Measurements from ENCODE around the gene ZNF598. TPM values are rescaled to one million over a fixed set of nuclear protein-coding genes. Genes with fewer than 3 reads are reported as not detected.

Gene ZNF598
- total RNA-seq, 1 experiment from 2014 or later, result 57.4 TPM

- BruUV-seq (replicated peaks), result no TSS peak
Observed at GRCh38 chr16:2044541-2044940, 34.9 kb upstream of the ZNF598 start.

GRCh38 chr16:2043667-2044451, 34.2 kb upstream of the ZNF598 start:
- Histone ChIP-seq H3K9ac (ENCODE audit: low read length) (no peak overlapping the region), H4K20me1 (ENCODE audit: insufficient read depth) (no peaks in the 10 kb centered on the region), H3K9me2 (ENCODE audit: insufficient read depth) (no peaks in the 10 kb centered on the region), H2AFZ (ENCODE audit: low read depth, low read length, poor library complexity, severe bottlenecking) (no peak overlapping the region), H3K36me3 (ENCODE audit: control insufficient read depth in 1 of 2, insufficient read depth in 2 of 2, low read length in 2 of 2) (no peaks in the 10 kb centered on the region), H3K4me3 (replicated peaks in 1 of 2; ENCODE audit: low read depth in 1 of 2, low read length in 2 of 2) (no peak overlapping the region), H3K4me2 (ENCODE audit: low read length) (no peak overlapping the region), H3K79me2 (ENCODE audit: insufficient read depth, low read length) (peaks cover 10% of the 10 kb centered on the region; the same call in 1 of the 2 replicates), H3K4me1 (ENCODE audit: control insufficient read depth in 1 of 2, insufficient read depth in 2 of 2, low read length in 2 of 2) (peaks cover 11 to 59% of the 10 kb centered on the region in 2 experiments; a peak in 3 of 4 replicates), H3K9me3 (ENCODE audit: control insufficient read depth in 1 of 2, insufficient read depth in 1 of 2, low read depth in 1 of 2, low read length in 2 of 2) (no peaks in the 10 kb centered on the region), H3K27ac (ENCODE audit: low read depth, low read length) (no peak overlapping the region), H3K27me3 (ENCODE audit: insufficient read depth, low read length) (no peaks in the 10 kb centered on the region)
- DNase-seq (ENCODE audit: low read depth, low spot score) (no peak), ATAC-seq (no peak)
- intact Hi-C loops (cut with micrococcal nuclease), result no loop called here
- TF ChIP-seq ATF3 (IDR thresholded peaks at IDR 0.05), result no peak
- TF ChIP-seq RAD21 (IDR thresholded peaks at IDR 0.05; ENCODE audit: low read depth), result no peak
- TF ChIP-seq CBX3 (IDR thresholded peaks at IDR 0.05; ENCODE audit: low read depth), result no peak
- TF ChIP-seq SRF (IDR thresholded peaks at IDR 0.05; ENCODE audit: low read depth), result no peak
- no peak for TF ChIP-seq POLR2AphosphoS5 (IDR thresholded peaks at IDR 0.05; ENCODE audit: low read depth, low read length)
- TF ChIP-seq, protein P1, sequence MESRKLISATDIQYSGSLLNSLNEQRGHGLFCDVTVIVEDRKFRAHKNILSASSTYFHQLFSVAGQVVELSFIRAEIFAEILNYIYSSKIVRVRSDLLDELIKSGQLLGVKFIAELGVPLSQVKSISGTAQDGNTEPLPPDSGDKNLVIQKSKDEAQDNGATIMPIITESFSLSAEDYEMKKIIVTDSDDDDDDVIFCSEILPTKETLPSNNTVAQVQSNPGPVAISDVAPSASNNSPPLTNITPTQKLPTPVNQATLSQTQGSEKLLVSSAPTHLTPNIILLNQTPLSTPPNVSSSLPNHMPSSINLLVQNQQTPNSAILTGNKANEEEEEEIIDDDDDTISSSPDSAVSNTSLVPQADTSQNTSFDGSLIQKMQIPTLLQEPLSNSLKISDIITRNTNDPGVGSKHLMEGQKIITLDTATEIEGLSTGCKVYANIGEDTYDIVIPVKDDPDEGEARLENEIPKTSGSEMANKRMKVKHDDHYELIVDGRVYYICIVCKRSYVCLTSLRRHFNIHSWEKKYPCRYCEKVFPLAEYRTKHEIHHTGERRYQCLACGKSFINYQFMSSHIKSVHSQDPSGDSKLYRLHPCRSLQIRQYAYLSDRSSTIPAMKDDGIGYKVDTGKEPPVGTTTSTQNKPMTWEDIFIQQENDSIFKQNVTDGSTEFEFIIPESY (IDR thresholded peaks at IDR 0.05; ENCODE audit: extremely low read depth, insufficient replicate concordance, low read length), result no peak
- no peak for TF ChIP-seq ZFX (IDR thresholded peaks at IDR 0.05)
- POLR2A ChIA-PET, result no interaction called here
- CTCF ChIA-PET, result no interaction called here
- RAD21 ChIA-PET (ENCODE audit: low non-redundant PET in 1 of 2, low total read pairs in 2 of 2, uncharacterized antibody in 2 of 2, unreplicated experiment in 2 of 2), result no interaction called here
- BruUV-seq (replicated peaks), result no TSS peak

More at GRCh38 chr16:2044541-2044940, 34.9 kb upstream of the ZNF598 start:
- DNase-seq (ENCODE audit: low read depth, low spot score), result no peak
- Histone ChIP-seq H3K9me3 (ENCODE audit: control insufficient read depth in 1 of 2, insufficient read depth in 1 of 2, low read depth in 1 of 2, low read length in 2 of 2) (no peaks in the 10 kb centered on the region), H4K20me1 (ENCODE audit: insufficient read depth) (no peaks in the 10 kb centered on the region), H3K4me2 (ENCODE audit: low read length) (no peak overlapping the region), H2AFZ (ENCODE audit: low read depth, low read length, poor library complexity, severe bottlenecking) (no peak overlapping the region), H3K9me2 (ENCODE audit: insufficient read depth) (no peaks in the 10 kb centered on the region), H3K27ac (ENCODE audit: low read depth, low read length) (no peak overlapping the region), H3K79me2 (ENCODE audit: insufficient read depth, low read length) (peaks cover 11% of the 10 kb centered on the region; the same call in 1 of the 2 replicates), H3K9ac (ENCODE audit: low read length) (no peak overlapping the region), H3K36me3 (ENCODE audit: control insufficient read depth in 1 of 2, insufficient read depth in 2 of 2, low read length in 2 of 2) (no peaks in the 10 kb centered on the region), H3K4me1 (ENCODE audit: control insufficient read depth in 1 of 2, insufficient read depth in 2 of 2, low read length in 2 of 2) (peaks cover 11 to 62% of the 10 kb centered on the region in 2 experiments; a peak in 3 of 4 replicates), H3K4me3 (replicated peaks in 1 of 2; ENCODE audit: low read depth in 1 of 2, low read length in 2 of 2) (no peak overlapping the region), H3K27me3 (ENCODE audit: insufficient read depth, low read length) (no peaks in the 10 kb centered on the region)
- intact Hi-C loops (cut with micrococcal nuclease), result no loop called here
- ATAC-seq, result no peak
- RAD21 ChIA-PET (ENCODE audit: low non-redundant PET in 1 of 2, low total read pairs in 2 of 2, uncharacterized antibody in 2 of 2, unreplicated experiment in 2 of 2), result no interaction called here
- no peak for TF ChIP-seq CEBPB (IDR thresholded peaks at IDR 0.05; ENCODE audit: low read depth)
- TF ChIP-seq ELF1 (IDR thresholded peaks at IDR 0.05; ENCODE audit: borderline replicate concordance, low read depth), result no peak
- TF ChIP-seq JUND (IDR thresholded peaks at IDR 0.05), result no peak
- POLR2A ChIA-PET, result no interaction called here
- CTCF ChIA-PET, result interaction anchor here (0.9 kb wide), 1 partner anchor 96 kb away, joined by 4 read pairs; no protein-coding TSS in a partner anchor
